ENCODE data around the gene EIF1AY. TPM values are rescaled to one million over a fixed set of nuclear protein-coding genes. Genes with fewer than 3 reads are reported as not detected.

Gene EIF1AY
- polyA plus RNA-seq, 1 experiment = 4.8 TPM

- no peak overlapping the region for H3K4me3 ChIP-seq (ENCODE audit: low read depth, low read length)
- POLR2A ChIA-PET = no interaction called here
- CTCF ChIA-PET = no interaction called here
- no peaks in the 10 kb centered on the region for H3K27me3 ChIP-seq (ENCODE audit: control insufficient read depth, insufficient read depth, low read length)
- no peak for TF ChIP-seq CTCF (IDR thresholded peaks at IDR 0.05; ENCODE audit: insufficient read depth, low read depth, low read length)
- DNase-seq (ENCODE audit: low read depth) = no peak
- no peaks in the 10 kb centered on the region for H3K36me3 ChIP-seq (ENCODE audit: control insufficient read depth, insufficient read depth, low read length)
Measured at GRCh38 chrY:20586161-20586560, 10.6 kb downstream of the EIF1AY start.

Small RNA genes within 50 kb of the gene (small RNA-seq; reads per million reads assigned to genes)
- not detected for gene KDM5DP1 (ENCODE audit: insufficient read length, low read depth, low replicate concordance)

Other genes with a start within 250 kb of the EIF1AY start
- not detected in 2 replicates for gene RPS4Y2, start 180.3 kb downstream of the EIF1AY start, polyA plus RNA-seq (2011; rRNA removed)

Data from BJ (cell line).